HG02852 (cell line): ENCODE data around the gene ANO4.
"Not testable (repeated sequence)": the region's sequence is repeated elsewhere in the genome, so short reads cannot be mapped to it uniquely, and the experiment has no call there.

Experiments used
- ATAC-seq: cut with Tn5 transposase; IDR thresholded peaks from one replicate; pipeline ENCODE4 v1.9.1; 2021; ENCODE audit warnings: mild to moderate bottlenecking, moderate library complexity; ENCODE audit not compliant: unreplicated experiment

ANO4 gene

DNA sequence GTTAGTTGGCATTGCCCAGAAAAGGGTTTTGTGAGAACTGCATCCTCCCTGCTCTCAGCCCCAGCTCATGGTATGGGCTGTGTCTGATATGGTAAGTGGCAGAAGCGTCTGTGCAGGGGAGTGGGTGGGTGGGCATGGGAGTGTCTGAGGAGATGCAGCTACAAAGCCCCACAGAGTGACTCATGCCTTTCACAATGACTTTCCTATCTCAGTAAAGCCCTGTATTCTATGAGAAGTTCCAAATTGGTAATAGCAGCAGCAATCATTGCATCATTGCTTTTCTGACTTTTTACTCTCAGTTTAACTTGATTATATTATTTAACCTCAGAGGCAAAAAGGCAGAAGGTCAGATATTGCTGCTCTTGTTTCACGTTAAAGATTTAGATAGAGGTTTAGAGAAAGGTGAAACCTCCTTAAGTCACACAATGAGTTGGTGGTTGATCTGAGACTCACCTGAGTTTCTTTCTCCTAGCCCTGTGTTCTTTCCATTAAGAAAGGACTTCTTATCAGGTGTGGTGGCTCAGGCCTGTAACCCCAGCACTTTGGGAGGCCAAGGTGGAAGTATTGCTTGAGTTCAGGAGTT is 243.8 kb downstream of the ANO4 start:
- ATAC-seq = peak; percentile 80

DNA sequence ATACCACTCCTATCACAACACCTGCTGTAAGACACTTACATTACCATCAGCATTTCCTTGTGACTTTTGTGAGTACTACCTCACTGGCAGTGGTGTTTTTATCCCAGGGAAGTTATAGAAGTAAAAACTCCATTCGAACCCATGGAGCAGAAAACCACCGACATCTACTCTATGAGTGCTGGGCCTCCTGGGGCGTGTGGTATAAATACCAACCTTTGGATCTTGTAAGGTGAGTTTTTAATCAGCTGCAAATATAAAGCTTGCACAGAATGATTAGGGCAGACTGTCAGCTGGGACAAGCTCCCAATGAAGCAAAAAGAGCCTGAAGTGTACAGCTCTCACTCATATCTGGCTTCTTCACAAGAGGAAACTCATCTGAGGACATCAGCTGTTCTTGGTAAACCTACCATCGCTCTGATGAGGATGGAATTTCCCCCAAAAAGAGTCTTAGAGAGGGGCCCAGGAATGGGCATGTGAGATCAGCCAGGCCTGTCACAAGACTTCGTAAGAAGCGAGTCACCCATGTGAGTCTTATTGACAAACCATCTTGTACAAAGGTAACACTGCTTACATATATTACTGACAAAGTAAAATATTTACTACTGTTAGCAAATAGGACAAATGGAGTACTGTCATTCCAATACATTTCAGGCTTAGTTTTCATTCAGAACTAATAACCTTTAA is 245.4 kb downstream of the ANO4 start:
- ATAC-seq = no peak

DNA sequence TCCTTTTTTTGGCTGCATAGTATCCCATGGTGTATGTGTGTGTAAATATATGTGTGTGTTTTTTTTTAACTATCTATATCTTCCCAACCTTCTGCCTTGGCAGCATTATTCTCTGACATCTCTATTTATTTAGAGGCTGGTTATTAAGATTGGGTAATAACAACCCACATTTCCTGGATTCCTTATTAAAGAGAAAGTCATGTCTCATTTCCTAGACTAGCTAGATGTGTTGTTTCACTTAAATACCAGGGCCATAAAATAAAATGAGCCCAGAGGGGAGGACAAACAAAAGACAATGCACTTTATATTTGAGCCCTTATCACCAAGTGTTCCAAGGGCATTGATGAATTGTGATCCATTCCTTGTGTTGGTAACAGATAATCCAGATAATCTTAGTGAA is 246.4 kb downstream of the ANO4 start:
- no peak for ATAC-seq

DNA sequence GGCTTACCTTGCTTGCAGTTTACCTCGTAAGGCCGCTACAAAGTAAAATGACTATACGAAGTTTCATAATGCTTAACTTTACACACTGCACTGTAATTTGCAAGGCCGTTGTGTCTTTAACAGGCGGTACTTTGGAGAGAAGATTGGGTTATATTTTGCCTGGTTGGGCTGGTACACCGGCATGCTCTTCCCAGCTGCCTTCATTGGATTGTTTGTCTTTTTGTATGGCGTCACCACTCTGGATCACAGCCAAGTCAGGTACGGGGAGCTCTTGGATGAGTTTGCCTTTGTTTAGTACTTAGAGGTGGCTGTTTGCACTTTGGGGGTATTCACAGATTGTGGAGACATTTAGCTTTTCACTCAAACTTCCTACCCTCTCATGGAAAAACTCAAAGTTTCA is 247.6 kb downstream of the ANO4 start:
- no peak for ATAC-seq

DNA sequence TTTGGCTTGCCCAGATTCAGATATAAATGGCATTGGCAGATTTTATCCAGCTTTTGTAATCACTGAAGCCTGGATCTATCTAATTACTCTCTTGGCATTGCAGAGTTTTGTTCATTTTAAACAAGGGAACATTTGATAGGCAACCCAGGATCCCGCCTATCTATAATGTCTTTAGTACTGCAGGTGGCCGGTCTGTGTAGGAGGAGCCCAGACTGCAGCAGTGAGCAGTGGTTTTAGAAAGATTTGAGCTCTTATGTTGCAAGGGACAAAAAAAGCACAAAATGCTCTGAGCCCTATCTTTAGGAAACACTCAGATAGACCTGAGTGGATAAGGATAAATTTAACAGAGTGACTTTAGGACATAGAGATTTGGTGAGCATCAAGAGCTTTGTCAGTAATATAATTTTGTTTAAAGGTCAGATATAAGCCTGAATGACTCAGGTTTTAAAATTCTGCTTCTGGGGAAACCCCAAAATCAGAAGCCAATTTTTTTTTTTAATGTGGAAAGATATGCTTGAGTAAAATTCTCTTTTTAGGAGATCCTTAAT is 250.0 kb downstream of the ANO4 start:
- no peak for ATAC-seq

DNA sequence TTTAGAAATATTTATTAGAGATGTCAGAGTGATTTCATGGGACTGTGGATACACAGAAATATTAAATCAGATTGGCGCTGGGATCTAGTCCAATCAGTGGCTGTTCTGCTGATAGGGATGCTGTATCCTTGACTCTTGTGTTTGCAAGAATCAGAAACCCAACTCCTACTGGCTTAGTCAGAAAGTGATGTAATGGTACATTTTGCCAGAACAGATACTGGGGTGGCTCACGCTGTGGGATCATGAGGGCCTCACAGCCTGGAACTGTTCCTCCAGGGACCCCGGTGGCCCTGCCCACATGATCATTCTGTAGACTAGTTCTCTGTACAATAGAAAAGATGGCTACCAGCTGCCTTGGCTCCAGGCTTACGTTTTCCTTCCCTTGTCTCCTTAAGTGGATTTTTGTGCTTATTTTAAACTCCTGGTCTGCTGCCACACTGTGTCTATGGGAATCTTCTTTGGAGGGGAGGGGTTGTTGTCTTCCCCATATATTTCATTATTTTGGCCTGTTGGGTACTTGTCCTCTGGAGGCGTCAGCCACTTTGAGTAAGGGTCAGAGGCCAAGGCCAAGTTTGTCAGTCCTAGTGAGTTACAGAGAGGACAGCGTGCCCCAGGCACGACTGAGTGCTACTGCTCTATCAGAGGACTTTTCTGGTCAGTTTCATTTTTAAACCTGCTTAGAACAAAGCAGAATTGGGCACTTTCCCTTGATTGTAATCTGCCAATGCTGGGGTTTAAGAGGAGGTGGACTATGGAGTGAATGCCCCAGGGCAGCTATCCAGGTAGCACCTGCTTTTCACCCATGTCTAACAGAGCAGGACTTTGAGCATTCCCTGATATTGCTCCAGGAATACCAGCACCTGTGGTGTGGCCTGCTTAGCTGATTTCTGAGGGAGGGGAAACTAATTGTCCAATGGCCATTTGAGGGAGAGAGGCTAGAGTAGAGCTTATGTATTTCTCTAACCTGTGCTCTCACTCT is 251.2 kb downstream of the ANO4 start:
- no peak for ATAC-seq

DNA sequence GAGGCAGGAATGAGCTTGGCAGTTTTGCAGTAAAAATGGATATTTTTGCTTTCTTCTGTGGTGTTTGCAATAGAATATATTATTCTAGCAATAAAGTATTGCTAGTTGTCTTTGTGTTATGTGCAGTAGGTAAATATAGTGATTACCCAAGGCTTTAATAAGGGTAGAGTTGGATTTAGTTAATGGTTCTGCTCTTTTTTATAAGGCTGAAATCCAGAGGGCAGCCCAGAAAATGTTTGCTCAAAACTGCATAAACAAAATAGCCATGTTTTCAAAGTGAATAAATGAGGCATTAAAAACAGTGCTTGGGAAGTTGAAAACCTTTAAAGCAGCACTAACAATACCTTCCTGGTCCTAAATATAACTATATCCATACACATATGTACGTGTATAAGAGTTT is 253.1 kb downstream of the ANO4 start:
- no peak for ATAC-seq

DNA sequence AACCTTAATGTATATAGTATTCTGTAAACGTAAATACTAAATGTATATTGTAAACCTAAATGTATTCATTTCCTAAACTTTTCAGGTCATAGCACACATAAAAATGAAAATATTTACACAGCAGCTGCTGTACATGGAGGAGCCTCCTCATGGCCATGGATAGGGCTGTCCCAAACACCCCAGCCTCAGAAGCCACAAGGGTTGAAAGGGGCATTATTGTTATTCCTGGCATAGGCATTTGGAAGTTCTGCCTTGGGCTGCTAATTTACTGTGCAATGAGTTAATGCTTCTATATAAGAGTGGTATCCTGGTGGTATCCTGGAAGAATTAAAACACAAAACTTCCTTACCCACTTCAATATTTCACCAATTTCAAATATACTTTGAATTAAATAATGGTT is 256.1 kb downstream of the ANO4 start:
- no peak for ATAC-seq

DNA sequence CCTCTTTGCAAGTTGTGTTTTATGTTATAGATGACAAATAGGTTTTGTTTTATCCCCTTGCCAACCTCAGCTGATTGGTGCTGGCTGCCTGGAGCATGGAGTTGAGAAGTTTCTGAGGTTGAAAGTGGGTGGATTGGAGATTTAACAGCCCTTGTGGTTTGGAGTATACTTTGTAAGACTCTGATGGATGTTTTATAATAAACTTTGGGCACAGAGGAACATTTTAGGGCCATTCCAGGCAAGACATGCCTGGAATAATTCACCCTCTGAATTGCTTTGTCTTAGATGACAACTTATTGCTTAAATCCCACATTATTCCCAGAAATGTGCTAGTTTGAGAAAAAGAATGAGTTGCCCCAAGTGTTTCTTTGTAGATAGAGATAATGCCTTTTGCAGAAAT is 256.6 kb downstream of the ANO4 start:
- ATAC-seq = no peak

DNA sequence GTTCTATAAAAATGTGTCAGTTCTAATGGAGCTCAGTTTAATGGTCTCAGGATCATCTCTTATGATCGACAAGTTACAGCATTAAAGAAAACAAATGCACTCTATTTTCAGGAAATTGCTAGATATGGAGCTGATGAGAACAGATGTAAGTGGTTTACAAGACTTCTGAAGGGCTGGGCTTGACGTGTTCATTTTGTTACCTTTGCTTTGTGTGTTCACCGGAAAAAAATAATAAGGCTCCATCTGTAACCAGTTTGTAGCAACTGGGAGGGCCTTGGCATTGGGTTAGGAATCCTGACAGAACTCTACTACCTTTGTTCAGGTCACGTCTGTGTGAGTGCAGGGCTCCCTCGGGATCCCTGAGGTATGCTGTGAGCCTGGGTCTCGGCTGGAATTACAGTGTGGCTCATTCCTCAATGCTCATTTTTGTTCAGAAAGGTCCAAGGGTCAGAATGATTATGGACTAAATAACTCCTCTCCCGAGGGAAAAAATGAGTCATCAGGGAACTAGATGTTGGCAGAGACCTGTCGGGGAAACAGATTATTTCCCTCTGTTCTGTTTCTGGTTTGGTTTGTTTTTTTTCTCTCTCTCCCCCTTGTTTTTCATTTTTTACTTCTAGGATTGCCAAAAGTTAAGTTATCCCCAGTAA is 257.4 kb downstream of the ANO4 start:
- ATAC-seq = no peak

DNA sequence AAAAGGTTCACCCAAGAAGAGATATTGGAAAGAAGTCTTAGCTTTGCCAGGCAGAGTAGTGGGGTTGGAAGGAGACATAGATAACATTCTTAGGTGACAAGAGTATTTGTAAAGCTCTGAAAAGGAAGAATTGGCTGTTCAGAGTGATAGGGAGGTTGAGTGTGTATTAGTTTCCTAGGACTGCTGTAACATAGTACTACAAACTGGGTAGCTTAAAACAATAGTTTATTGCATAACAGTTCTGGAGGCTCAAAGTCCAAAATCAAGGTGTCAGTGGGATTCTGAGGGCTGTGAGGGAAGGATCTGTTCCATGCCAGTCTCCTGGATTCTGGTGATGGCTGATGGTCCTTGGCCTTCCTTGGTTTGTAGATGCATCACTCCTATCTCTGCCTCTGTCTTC is 258.6 kb downstream of the ANO4 start:
- no peak for ATAC-seq

DNA sequence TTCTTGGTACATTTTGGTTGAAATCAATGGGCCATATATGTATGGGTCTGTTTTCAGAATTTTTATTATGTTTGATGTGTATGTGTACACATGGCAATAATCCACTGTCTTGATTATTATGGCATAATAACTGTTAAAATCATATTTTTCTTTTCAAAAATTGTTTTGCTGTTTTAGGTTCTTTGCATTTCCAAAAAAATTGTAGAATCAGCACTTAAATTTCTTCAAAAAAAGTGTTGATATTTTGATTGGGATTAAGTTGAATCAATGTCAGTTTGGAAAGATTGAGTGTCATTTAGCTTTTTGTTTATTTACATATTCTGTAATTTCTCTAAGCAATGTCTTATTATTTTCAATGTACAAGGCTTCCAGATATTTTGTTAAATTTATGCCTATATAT is 261.4 kb downstream of the ANO4 start:
- ATAC-seq = no peak

DNA sequence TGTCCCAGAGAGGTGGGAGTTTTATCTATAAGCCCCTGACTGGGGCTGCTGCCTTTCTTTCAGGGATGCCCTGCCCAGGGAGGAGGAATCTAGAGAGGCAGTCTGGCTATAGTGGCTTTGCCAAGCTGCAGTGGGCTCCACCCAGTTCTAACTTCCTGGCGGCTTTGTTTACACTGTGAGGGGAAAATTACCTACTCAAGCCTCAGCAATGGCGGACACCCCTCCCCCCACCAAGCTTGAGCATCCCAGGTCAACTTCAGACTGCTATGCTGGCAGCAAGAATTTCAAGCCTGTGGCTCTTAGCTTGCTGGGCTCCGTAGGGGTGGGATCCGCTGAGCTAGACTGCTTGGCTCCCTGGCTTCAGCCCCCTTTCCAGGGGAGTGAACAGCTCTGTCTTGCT is 267.9 kb downstream of the ANO4 start:
- ATAC-seq = not testable (repeated sequence)

DNA sequence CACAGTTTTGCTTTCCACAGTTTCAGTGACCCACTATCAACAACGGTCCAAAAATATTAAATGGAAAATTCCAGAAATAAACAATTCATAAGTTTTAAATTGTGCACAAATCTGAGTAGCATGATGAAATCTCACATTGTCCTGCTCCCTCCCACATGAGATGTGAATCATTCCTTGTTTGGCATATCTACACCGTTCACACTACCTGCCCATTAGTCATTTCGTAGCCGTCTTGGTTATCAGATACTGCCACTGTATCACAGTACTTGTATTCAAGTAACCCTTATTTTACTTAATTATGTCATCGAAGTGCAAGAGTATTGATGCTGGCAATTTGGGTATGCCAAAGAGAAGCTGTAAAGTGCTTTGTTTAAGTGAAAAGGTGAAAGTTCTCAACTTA is 270.1 kb downstream of the ANO4 start:
- no peak for ATAC-seq

DNA sequence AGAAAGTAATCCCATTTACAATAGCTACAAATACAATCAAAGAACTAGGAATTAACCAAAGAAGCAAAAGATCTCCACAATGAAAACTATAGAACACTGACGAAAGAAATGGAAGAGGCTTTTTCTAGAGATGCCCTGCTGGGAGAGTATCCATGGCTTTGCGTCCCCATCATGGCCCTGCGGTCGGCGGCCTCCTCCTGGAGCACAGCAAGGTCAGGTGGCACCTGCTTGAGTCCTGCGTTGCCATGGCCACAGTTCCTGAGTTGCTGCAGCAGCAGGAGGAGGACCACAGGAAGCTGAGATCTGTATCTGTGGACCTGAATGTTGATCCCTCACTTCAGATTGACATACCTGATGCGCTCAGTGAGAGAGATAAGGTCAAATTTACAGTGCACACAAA is 271.9 kb downstream of the ANO4 start:
- ATAC-seq = no peak

DNA sequence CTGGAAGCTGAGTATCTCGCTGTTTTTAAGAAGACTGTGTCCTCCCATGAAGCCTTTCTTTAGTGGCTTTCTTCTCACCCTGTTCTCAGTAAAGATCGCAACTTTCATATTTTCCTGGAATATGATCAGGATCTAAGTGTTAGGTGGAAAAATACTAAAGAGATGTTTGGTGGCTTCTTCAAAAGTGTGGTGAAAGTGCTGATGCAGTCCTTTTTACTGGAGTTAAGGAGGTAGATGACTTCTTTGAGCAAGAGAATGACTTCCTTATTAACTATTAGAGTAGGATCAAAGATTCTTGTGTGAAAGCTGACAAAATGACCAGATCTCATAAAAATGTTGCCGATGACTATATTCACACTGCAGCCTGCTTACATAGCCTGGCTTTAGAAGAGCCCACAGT is 273.8 kb downstream of the ANO4 start:
- ATAC-seq = no peak

DNA sequence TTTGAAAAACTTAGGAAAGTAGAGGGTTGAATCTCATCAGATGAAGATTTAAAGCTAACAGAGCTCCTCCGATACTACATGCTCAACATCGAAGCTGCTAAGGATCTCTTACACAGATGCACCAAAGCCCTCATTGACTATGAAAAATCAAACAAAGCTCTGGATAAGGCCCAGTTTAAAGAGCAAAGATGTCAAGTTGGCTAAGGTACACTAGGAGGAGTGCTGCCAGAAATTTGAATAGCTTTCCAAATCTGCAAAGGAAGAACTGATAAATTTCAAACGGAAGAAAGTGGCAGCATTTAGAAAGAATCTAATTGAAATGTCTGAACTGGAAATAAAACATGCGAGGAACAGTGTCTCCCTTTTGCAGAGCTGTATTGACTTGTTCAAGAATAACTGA is 274.3 kb downstream of the ANO4 start:
- ATAC-seq = no peak

DNA sequence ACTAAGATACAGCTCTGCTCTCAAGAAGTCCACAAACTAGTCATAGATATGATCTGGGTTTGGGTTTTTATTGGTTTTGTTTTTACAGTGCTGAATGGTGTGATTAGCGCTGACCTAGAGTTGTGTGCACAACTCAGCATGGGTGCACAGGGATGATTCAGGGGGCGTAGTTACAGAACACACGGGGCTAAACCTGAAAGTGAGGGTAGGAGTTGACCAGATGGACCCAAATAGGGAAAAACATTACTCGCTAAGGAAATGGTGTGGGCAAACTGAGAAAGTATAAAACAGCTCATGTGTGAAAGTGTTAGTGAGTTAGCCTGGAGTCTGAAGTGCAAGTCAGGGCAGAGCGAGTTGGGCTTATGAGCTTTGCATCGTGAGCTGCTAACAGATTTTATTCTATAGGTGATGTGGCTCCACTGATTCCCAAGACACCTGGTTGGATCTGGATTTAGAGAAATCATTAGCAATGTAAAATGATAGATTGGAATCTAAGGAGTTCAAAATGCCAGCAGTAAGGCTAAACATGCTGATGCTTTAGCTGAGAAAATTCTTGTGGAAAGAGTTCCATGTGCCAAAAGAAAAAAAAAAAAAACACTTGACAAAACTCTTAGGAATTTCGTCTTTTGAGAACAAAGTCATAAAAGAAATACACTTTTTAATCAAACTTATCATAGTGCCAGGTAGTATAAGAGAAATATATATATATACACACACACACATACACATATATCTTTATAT is 280.5 kb downstream of the ANO4 start:
- ATAC-seq = peak; percentile 45

DNA sequence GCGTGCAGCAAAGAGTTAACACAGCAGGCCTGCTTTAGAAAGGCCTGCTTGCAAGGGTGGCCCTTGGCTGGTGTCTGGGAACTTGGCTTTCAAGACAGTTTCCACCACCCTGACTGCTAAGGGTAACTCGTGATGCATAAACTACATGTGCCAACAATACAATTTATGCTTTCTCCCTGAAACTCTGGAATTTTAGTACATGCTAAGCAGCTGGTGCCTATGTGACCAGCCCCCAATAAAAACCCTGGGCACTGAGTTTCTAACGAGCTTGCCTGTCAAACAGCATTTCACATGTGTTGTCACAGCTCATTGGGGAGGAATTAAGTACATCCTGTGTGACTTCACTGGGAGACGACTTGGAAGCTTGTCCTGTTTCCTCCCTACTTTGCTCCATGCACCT is 282.3 kb downstream of the ANO4 start:
- ATAC-seq = no peak

DNA sequence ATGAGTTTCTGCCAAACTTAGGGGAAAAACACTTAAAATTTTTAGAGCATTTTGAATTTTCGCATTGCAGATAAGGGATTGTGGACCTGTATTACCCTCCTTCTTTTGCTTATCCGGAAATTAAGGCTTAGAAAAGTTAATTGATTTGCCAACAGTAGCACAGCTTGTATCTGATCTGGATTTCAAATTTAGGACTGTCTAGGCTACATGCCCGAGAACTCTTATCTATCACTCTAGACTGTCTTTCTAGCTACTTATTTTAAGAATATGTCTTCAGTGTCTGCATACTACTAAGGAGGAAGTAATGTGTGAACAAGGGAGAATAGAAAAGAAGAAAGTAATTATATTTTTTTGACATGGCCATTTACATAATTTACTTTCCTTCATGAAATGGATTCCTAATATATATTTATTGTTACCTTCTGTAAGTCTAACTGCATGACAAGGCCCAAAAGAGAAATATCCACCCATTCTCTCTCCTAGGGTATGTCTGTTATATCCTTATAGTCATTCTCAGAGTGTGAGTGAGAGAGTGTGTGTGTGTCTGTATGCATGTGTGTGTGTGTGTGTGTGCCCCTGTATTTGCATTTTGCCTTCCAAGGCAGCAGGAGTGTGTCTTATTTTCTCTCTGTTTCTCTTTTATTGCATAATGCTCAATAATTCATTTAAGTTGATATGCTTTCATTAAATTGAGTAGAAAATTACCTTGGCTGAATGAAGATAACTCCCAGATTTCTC is 283.4 kb downstream of the ANO4 start:
- no peak for ATAC-seq
